Activated T-helper 2 cell treated with anti-CD3 and anti-CD28 coated beads, Interferon-gamma antibody, Interleukin-2, Interleukin-4, amounts not matched to agents 10 μg/mL and 5 μg/mL and 100 μg/mL, durations not matched to agents 14 hours and 24 hours and 36 hours (primary cell): Measurements from ENCODE around the gene HCCS. TPM values are rescaled to one million over a fixed set of nuclear protein-coding genes. Genes with fewer than 3 reads are reported as not detected.
A peak's percentile ranks its signal among the peaks of the same experiment; 100 is the strongest.

Experiments used
- DNase-seq: peaks from one replicate; pipeline ENCODE4 v3.0.0; 2021; ENCODE audit warnings: low spot score
- H3K27ac Mint-ChIP-seq: one replicate; pipeline ENCODE4 v1.8.0; 2021; ENCODE audit warnings: mixed read lengths
- H3K27me3 Mint-ChIP-seq: one replicate; pipeline ENCODE4 v1.8.0; 2021; ENCODE audit warnings: low read depth, mixed read lengths
- H3K36me3 Mint-ChIP-seq: one replicate; pipeline ENCODE4 v1.8.0; 2021; ENCODE audit warnings: low read depth, mixed read lengths
- H3K4me1 Mint-ChIP-seq: one replicate; pipeline ENCODE4 v1.8.0; 2021; ENCODE audit warnings: low read depth, mixed read lengths
- H3K4me3 Mint-ChIP-seq: one replicate; pipeline ENCODE4 v1.8.0; 2021; ENCODE audit warnings: low read depth, mild to moderate bottlenecking, moderate library complexity, mixed read lengths
- H3K9me3 Mint-ChIP-seq: one replicate; pipeline ENCODE4 v1.8.0; 2021; ENCODE audit warnings: mixed read lengths
- intact Hi-C: fragments of 100-400 bp; cut with micrococcal nuclease; formaldehyde crosslinking; loops from one replicate; pipeline ENCODE4 v1.15.1; 2023
- total RNA-seq: library from RNA; stranded (reverse); gene quantifications from 2 replicates; pipeline ENCODE4 v1.2.3, GENCODE V29; 2022

Gene HCCS
- total RNA-seq, 1 donor from 2014 or later, result 24.4 TPM

DNA sequence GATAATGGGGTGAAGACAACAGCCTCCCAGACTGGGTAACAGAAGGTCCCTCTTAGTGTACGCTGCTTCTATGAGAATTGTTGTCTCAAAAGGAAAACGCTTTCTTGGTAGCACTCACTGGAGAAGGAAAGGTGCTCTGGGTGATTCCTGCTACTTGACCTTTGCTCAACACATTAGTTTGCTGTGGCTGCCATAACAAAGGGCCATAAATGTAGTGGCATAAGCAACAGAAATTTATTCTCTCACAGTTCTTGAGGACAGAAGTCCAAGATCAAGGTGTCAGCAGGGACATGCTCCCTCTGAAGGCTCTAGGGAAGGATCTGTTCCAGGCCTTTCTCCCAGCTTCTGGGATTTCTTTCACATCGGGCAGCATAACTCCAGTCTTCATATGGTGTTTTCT is 19.0 kb downstream of the HCCS start:
- Mint-ChIP-seq H3K4me3 (no peak overlapping the region), H3K36me3 (no peaks in the 10 kb centered on the region), H3K4me1 (no peaks in the 10 kb centered on the region), H3K9me3 (no peaks in the 10 kb centered on the region), H3K27me3 (no peaks in the 10 kb centered on the region), H3K27ac (no peak overlapping the region)
- no peak for DNase-seq
- intact Hi-C loops, result no loop called here

DNA sequence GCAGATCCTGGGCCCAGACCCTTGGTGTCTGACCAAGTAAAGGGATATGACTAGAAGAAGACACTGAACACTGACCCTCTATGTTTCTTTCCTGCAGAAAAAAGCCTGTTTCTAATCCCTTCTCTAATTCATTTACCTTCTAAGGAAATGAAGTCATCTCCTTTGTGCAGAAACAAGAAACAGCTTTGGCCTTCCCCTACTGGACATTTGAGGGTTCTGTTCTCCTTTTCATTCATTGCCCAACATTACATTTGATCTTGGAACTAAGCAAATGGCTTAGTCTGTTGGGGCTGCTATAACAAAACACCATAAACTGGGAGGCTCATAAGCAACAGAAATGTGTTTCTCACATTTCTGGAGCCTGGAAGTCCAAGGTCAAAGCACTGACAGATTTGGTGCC is 20.0 kb downstream of the HCCS start:
- H3K4me3 Mint-ChIP-seq, result no peak overlapping the region
- H3K9me3 Mint-ChIP-seq, result no peaks in the 10 kb centered on the region
- DNase-seq, result no peak
- intact Hi-C loops, result no loop called here
- H3K27ac Mint-ChIP-seq, result no peak overlapping the region
- no peaks in the 10 kb centered on the region for H3K4me1 Mint-ChIP-seq
- no peaks in the 10 kb centered on the region for H3K27me3 Mint-ChIP-seq
- no peaks in the 10 kb centered on the region for H3K36me3 Mint-ChIP-seq

DNA sequence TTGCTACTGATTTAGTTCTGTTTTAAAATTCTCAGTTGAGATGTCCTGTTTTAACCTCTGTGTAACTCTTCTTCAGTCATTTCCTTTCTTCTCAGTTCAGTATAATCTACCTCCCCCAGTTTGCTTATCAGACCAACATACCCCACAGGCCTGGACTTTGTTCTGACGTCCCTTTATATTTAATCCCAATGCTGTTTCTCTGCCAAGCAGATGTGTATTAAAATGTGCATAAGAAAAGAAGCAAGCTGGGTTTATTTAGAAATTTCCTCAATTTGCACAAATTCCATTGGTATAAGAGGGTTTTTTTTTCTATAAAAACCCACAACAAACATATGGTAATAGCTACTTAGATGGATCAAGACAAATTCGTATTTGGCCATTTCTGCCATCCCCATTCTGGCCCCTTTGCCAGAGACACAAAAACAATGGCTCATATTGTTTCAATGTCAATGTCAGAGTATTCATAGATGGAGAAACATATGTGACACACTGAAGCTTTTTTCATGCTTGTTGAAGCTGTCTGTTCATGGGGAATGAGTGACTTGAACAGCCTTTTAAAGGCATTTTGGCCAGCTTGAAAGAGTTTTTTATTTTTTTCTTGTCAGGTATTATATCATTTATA is 24.5 kb downstream of the HCCS start:
- Mint-ChIP-seq H3K4me3 (no peak overlapping the region), H3K27me3 (peaks cover 5% of the 10 kb centered on the region), H3K36me3 (no peaks in the 10 kb centered on the region), H3K4me1 (no peaks in the 10 kb centered on the region), H3K27ac (no peak overlapping the region), H3K9me3 (no peaks in the 10 kb centered on the region)
- no peak for DNase-seq
- intact Hi-C loops, result no loop called here

DNA sequence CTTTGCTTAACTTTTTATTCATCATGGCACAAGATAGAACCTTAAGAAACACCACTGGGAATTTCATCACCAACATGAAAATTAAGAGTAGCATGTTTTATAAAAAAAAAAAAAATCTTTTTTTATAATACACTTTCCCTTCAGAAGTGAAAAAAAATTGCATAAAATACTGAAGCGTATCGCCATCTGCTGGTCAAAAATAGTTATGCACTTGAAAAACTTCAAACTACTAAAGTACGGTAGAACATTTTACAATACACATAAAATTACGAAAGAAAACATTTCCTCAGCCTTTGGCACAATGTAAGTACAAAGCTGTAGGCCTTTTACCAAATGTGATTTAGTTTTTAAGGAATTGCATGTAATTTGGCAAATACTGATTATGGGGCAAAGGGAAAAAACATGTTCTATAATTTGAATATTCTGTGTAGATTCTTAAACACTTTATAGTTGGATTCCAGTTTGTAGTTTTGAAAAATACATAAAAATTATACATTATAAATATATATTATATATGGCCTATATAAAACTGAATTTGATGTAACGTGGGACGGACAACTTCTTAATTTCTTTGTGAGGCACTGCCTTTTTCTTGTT is 26.5 kb downstream of the HCCS start:
- H3K9me3 Mint-ChIP-seq, result no peaks in the 10 kb centered on the region
- no peaks in the 10 kb centered on the region for H3K4me1 Mint-ChIP-seq
- DNase-seq, result no peak
- H3K36me3 Mint-ChIP-seq, result no peaks in the 10 kb centered on the region
- no peak overlapping the region for H3K4me3 Mint-ChIP-seq
- intact Hi-C loops, result loop anchor here (2.0 kb wide), 1 partner anchor 949 kb away; no protein-coding TSS in a partner anchor
- peaks cover 5% of the 10 kb centered on the region for H3K27me3 Mint-ChIP-seq
- no peak overlapping the region for H3K27ac Mint-ChIP-seq

DNA sequence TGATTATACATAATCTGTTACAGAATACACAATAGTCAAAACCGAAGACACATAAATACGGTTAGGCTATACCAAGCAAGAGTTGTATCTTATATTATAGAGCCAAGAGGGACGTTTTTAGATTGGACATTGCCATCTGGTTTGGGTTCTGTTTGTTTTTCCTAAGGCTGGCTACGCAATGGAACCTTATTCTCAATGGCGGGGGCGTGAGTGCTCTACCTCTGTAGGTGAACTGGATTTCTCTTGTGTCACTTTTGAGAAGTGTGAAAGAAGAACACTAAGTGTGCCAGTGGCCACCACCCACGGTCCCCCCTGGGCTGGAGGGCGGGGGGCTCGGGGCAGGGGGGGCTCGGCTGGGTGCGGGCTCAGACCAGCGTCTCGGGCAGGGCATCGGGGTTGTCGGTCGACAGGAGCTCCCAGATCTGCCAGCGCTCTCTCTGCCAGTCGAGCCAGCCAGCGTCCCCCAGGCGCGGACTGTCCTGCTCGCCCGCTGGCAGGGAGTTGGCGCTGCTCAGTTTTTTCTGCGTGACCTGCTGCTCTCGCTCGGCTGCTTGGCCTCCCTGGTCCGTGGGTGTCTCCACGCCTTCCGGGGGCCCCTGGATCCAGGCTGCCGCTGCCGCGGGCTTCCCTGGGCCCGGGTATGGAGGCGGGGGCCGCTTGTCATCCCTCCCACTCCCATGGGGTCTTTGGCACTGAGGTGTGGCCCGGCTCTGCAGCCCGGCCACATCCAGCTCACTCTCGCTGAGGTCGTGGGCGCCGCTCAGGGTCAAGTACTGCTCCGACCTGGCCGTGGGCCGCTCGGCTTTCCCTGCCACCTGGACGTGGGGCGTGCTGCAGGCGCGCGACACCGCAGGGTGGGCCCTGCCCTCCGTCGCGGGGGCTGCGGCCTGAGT is 27.6 kb downstream of the HCCS start:
- Mint-ChIP-seq H3K27ac (no peak overlapping the region), H3K4me1 (no peaks in the 10 kb centered on the region), H3K27me3 (peaks cover 5% of the 10 kb centered on the region), H3K4me3 (no peak overlapping the region), H3K9me3 (no peaks in the 10 kb centered on the region), H3K36me3 (no peaks in the 10 kb centered on the region)
- DNase-seq, result no peak
- intact Hi-C loops, result loop anchor here (2.0 kb wide), 1 partner anchor 950 kb away; no protein-coding TSS in a partner anchor

DNA sequence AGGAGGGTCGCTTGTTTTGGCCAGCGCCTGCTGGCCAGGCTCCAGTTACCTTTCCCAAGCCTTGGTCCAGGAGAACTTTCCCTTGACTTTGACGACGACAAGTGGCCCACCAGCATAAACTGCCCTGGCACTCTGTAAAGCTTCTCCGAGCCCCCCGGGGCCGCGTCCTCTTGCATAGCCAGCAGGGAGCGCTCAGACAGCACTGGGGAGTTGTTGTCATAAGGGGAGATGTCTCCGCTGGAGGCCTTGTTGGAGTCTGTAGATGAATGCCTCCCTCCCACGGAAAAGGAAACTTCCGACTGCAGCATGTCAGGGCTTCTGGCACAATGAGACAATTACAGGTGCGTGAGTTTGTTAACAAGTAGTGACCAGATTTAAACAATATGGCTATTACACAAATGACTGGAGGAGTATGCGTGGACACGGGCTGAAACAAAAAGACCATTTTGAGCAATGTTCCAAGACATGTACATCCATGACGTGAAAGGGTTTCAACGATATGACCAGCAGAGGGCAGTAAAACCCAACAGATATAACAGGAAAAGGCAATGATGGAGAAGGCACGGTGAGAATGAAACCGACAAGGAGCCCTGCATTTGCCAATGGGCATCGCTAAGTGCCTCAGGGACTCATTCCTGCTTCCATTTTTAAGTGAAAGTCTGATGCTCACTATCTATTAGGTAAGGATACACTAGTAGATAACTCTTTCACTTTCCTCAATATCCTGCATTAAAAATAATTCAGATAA is 33.0 kb downstream of the HCCS start:
- H3K9me3 Mint-ChIP-seq, result no peaks in the 10 kb centered on the region
- peak; percentile 26 for DNase-seq
- peaks cover 4% of the 10 kb centered on the region for H3K27me3 Mint-ChIP-seq
- intact Hi-C loops, result loop anchor here (5.0 kb wide), 1 partner anchor 388 kb away; no protein-coding TSS in a partner anchor
- H3K27ac Mint-ChIP-seq, result no peak overlapping the region
- H3K36me3 Mint-ChIP-seq, result no peaks in the 10 kb centered on the region
- no peak overlapping the region for H3K4me3 Mint-ChIP-seq
- H3K4me1 Mint-ChIP-seq, result no peaks in the 10 kb centered on the region

DNA sequence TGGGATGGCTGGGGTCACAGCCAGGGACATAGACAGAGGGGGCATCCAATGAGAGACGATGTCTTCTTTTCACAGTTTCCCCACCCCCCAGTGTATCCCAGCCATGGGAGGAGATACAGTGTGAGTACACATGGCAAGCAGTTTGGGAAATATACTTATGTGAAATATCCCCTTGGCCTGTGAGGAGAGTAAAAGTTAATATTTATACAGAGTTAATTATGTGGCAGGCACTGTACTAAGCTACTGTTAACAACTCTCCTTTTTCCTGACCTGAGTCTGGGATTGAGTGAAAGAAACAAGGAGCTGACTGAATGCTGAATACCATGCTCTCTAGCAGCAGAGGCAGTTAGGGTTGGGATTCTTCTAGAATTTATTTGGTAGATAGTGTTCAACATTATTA is 35.3 kb downstream of the HCCS start:
- H3K27ac Mint-ChIP-seq, result no peak overlapping the region
- no peak for DNase-seq
- H3K9me3 Mint-ChIP-seq, result no peaks in the 10 kb centered on the region
- H3K4me3 Mint-ChIP-seq, result no peak overlapping the region
- no peaks in the 10 kb centered on the region for H3K4me1 Mint-ChIP-seq
- no peaks in the 10 kb centered on the region for H3K36me3 Mint-ChIP-seq
- H3K27me3 Mint-ChIP-seq, result peaks cover 2% of the 10 kb centered on the region
- intact Hi-C loops, result no loop called here

DNA sequence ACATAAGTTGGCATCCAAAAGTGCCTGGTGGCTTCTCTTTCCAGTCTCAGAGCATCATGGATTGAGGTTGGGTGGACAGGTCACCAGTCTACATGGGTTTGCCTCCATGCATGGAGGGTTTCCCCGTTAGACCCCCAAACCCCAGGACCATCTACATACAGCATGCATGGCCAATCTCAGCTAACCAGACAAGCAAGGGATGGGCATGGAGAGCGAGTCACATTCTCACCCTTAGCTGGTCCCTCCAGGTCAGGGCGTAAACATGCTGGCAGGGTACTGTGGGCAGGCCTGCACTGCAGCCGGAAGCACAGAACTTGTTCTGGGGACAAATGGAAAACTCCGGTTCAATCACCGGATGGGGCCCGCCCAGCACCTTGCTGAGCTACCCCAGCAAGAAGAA is 37.3 kb downstream of the HCCS start:
- Mint-ChIP-seq H3K4me3 (no peak overlapping the region), H3K27me3 (peaks cover 3% of the 10 kb centered on the region), H3K27ac (no peak overlapping the region), H3K9me3 (no peaks in the 10 kb centered on the region), H3K36me3 (no peaks in the 10 kb centered on the region), H3K4me1 (no peaks in the 10 kb centered on the region)
- intact Hi-C loops, result no loop called here
- no peak for DNase-seq

DNA sequence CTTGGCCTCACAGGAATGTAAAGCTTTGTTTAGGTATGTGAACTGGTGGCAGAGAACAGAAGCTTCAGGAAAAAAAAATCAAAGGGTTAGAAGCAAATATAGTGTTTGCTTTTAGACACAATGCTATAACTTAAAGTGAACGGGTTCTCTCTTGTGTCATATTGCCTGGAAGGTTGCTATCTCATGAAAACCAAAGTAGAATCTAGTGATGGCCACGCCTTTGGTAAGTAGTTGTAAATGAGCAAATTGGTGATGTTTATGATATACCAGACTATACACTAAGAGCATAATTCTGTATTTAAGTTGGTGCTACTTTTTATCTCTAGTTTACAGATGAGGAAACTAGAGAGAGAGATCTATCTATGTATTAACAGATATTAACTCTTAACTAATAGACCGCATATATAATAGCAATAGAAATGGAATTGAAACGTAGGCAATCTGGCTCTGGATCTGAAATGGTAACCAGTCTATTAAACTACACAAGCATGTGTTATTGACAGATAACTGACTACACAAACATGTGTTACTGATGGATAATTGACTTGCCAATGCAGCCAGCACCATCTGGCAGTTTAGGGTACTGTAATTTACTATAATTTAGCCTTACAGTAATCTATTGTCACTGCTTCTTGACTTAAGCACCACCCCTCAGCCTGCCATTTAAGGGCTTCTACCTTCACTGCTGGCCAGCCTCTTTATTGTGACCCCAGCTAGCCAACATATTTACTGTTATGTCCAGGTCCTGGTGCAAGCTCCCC is 40.8 kb downstream of the HCCS start:
- no peaks in the 10 kb centered on the region for H3K36me3 Mint-ChIP-seq
- no peak overlapping the region for H3K4me3 Mint-ChIP-seq
- no peaks in the 10 kb centered on the region for H3K4me1 Mint-ChIP-seq
- DNase-seq, result no peak
- intact Hi-C loops, result no loop called here
- peaks cover 3% of the 10 kb centered on the region for H3K27me3 Mint-ChIP-seq
- no peaks in the 10 kb centered on the region for H3K9me3 Mint-ChIP-seq
- H3K27ac Mint-ChIP-seq, result no peak overlapping the region

DNA sequence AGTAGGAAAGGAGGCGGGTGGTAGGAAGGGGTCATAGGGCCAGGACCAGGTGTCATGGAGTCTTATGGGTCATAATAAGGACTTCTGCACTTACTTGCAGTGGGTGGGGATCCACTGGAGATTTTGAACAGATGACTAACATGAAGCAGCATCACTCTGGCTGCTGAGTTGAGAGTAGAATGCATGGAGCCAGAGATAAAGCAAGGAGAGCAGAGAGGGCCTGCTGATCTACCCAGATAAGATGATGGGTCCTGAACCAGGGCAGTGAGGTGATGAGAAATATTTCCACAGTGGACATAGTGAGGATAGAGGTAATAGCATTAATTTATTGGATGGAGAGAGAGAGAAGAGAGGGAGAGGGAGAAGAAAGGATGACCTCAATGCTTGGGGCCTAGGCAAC is 48.0 kb downstream of the HCCS start:
- Mint-ChIP-seq H3K27me3 (no peaks in the 10 kb centered on the region), H3K27ac (no peak overlapping the region), H3K4me3 (no peak overlapping the region), H3K36me3 (no peaks in the 10 kb centered on the region), H3K9me3 (no peaks in the 10 kb centered on the region), H3K4me1 (no peaks in the 10 kb centered on the region)
- DNase-seq, result no peak
- intact Hi-C loops, result no loop called here

DNA sequence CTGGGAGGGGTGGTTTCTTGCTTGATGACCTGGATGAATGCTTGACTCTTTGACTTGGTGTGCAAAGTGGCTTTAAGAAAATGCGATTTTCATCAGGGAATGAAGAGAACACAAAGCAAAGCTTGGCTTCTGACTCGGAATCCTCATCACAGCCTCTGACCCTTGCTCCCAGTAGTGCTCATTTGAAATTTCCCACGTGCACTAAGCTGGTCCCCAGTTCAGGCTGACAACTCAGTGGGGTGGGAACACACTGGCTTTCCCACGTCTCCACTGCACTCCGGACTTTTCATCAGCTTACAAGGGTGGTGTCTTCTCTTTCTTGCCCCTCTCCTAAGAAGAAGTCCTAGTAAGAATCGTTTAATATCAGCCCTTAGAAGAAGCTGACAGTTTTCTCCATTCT is 53.3 kb downstream of the HCCS start:
- Mint-ChIP-seq H3K27ac (no peak overlapping the region), H3K36me3 (no peaks in the 10 kb centered on the region), H3K4me1 (no peaks in the 10 kb centered on the region), H3K9me3 (no peaks in the 10 kb centered on the region), H3K4me3 (no peak overlapping the region), H3K27me3 (no peaks in the 10 kb centered on the region)
- DNase-seq, result no peak
- intact Hi-C loops, result no loop called here

DNA sequence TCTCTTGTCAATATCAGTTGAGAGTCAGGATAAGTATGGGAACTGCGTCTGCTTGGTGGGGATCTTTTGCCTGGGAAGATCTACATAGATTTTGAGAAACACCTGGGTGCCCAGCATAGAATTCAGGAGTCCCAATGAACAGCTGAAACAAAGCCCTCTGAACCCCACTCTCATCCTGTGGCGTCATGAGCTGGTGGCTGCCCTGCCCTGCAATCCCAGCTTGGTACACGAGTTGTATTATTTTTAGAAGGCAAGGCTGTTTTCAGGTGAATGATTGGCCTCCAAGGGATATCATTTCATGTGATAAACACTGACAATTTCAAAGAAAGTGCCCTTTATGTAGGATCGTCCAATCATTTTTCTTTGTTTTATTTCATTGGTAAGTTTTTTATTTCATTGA is 60.8 kb downstream of the HCCS start:
- DNase-seq, result no peak
- H3K9me3 Mint-ChIP-seq, result no peaks in the 10 kb centered on the region
- H3K27me3 Mint-ChIP-seq, result no peaks in the 10 kb centered on the region
- intact Hi-C loops, result no loop called here
- no peak overlapping the region for H3K4me3 Mint-ChIP-seq
- H3K4me1 Mint-ChIP-seq, result no peaks in the 10 kb centered on the region
- no peaks in the 10 kb centered on the region for H3K36me3 Mint-ChIP-seq
- H3K27ac Mint-ChIP-seq, result no peak overlapping the region
